Germinal center (tissue), 1 donor: ENCODE results near the gene CTAGE1.

Source experiments
- DNase-seq: peaks from one replicate; pipeline ENCODE4 v3.0.0; 2012; ENCODE audit warnings: mixed read lengths, low spot score

Gene CTAGE1

GRCh38 chr18:22391407-22392345 lies 26.0 kb downstream of the CTAGE1 start:
- DNase-seq = no peak

GRCh38 chr18:22387787-22388186 lies 29.9 kb downstream of the CTAGE1 start:
- no peak for DNase-seq

GRCh38 chr18:22387364-22387763 lies 30.4 kb downstream of the CTAGE1 start:
- no peak for DNase-seq

- DNase-seq = no peak
Measured at GRCh38 chr18:22385718-22386117, 32.0 kb downstream of the CTAGE1 start.

- DNase-seq = peak; percentile 8
Measured at GRCh38 chr18:22378672-22379282, 38.9 kb downstream of the CTAGE1 start.

- no peak for DNase-seq
Measured at GRCh38 chr18:22377769-22378168, 39.9 kb downstream of the CTAGE1 start.

- DNase-seq = no peak
Measured at GRCh38 chr18:22370414-22370813, 47.3 kb downstream of the CTAGE1 start.

GRCh38 chr18:22368021-22368420 lies 49.7 kb downstream of the CTAGE1 start:
- DNase-seq = no peak

- DNase-seq = no peak
Measured at GRCh38 chr18:22367303-22367702, 50.4 kb downstream of the CTAGE1 start.

- DNase-seq = no peak
Measured at GRCh38 chr18:22363867-22364463, 53.8 kb downstream of the CTAGE1 start.
